Measurements from ENCODE around the gene CORO2B.

DNA sequence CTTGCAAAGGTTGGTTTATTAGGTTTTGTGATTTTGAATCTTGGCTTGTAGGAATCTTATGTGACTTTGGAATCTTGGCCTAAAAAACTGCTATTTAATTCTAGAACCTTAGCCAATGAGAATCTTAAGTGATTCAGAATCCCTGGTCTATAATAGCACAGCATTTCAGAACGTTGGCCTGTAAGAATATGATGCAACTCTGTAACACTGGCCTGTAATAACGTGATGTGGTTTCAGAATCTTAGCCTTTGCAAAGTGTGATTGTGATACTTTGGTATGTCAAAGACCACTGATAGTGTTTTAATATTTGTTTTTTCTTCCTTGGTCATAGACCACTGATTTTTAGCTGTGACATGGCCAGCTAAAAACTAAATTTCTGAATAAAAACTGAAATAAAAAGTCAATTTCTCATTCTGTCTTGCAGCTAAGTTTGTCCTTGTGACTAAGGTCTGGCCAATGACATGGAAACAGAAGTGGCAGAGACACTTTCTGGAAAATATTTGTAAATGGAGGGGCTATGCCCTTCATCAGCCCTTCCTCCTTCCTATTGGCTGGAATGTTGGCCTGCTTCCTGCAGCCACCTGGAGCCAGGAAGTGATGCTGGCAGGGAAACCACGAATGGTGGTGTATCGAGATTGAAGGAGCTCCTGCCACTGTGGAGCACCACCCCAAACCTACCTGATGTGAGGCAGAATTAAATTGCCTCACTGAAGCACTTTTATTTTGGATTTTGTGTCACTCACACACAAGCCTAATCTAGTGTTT lies 42.3 kb upstream of the CORO2B start:
- TF ChIP-seq, protein P1, sequence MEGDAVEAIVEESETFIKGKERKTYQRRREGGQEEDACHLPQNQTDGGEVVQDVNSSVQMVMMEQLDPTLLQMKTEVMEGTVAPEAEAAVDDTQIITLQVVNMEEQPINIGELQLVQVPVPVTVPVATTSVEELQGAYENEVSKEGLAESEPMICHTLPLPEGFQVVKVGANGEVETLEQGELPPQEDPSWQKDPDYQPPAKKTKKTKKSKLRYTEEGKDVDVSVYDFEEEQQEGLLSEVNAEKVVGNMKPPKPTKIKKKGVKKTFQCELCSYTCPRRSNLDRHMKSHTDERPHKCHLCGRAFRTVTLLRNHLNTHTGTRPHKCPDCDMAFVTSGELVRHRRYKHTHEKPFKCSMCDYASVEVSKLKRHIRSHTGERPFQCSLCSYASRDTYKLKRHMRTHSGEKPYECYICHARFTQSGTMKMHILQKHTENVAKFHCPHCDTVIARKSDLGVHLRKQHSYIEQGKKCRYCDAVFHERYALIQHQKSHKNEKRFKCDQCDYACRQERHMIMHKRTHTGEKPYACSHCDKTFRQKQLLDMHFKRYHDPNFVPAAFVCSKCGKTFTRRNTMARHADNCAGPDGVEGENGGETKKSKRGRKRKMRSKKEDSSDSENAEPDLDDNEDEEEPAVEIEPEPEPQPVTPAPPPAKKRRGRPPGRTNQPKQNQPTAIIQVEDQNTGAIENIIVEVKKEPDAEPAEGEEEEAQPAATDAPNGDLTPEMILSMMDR (conservative IDR thresholded peaks at IDR 0.05): no peak
- no peak for TF ChIP-seq EZH2 (IDR thresholded peaks at IDR 0.05; ENCODE audit: low read depth)

Measured in PC-9 (cell line).